Adrenal gland (tissue), 12 donors: ENCODE measurements around the gene ARAF. TPM values are rescaled to one million over a fixed set of nuclear protein-coding genes. Genes with fewer than 3 reads are reported as not detected.
A peak's percentile ranks its signal among the peaks of the same experiment; 100 is the strongest.

ENCODE experiments used
- DNase-seq, 7 donors: peaks; one replicate each; pipeline ENCODE4 v3.0.0-alpha.2; 2019 to 2020
- H3K27ac ChIP-seq, 5 donors: fragments of 200-600 bp; sonication (generic) in 4 of 5; 1 replicate in 3 of 5; 2 replicates in 2 of 5; pipeline versions ENCODE4 v1.5.1 to v1.8.0; 2016 to 2020; ENCODE audit warnings: mild to moderate bottlenecking in 1 of 5
- H3K27me3 ChIP-seq: fragments of 200-600 bp; 2 replicates; pipeline ENCODE4 v1.8.0; 2021
- H3K36me3 ChIP-seq, 2 donors: fragments of 200-600 bp; replicated peaks in 1 of 2; 1 replicate in 1 of 2; 2 replicates in 1 of 2; pipeline versions ENCODE4 v1.5.1 to v1.8.0; 2018 to 2022
- H3K4me1 ChIP-seq, 2 donors: fragments of 200-600 bp; replicated peaks in 1 of 2; 1 replicate in 1 of 2; 2 replicates in 1 of 2; pipeline versions ENCODE4 v1.5.1 to v1.8.0; 2018 to 2021
- H3K4me3 ChIP-seq, 4 donors: fragments of 200-600 bp; sonication (generic) in 3 of 4; one replicate each; pipeline ENCODE4 v1.5.1; 2016 to 2018
- H3K9me3 ChIP-seq, 3 donors: fragments of 200-600 bp; sonication (generic) in 1 of 3; replicated peaks in 1 of 3; 1 replicate in 2 of 3; 2 replicates in 1 of 3; pipeline versions ENCODE4 v1.5.1 to v1.8.0; 2016 to 2021
- CTCF ChIP-seq, 6 experiments: fragments of 450-650 bp in 4 of 6; fragments of 200-600 bp in 2 of 6; sonication (generic) in 1 of 6; IDR thresholded peaks; 1 replicate in 5 of 6; 2 replicates in 1 of 6; pipeline versions ENCODE4 v1.5.1 to v1.8.0; 2016 to 2021; ENCODE audit warnings: antibody characterized with exemption in 6 of 6, mild to moderate bottlenecking in 2 of 6, moderate library complexity in 1 of 6
- POLR2A ChIP-seq, 2 donors: fragments of 450-650 bp; IDR thresholded peaks; one replicate each; pipeline ENCODE4 v1.6.1; 2017; ENCODE audit warnings: antibody characterized with exemption in 2 of 2, mild to moderate bottlenecking in 2 of 2, moderate library complexity in 1 of 2
- WGBS, 4 donors: extraction: QIAGEN DNeasy Blood & Tissue Kit in 2 of 4; methylation state at CpG; one replicate each; pipeline versions ENCODE4 v1.1.5 to v1.1.7; 2013 to 2017; 5-methylcytosine and 5-hydroxymethylcytosine counted together
- intact Hi-C, 2 donors: fragments of 100-400 bp; cut with DNase I; formaldehyde crosslinking; loops; one replicate each; pipeline versions ENCODE4 v1.14.1 to v1.15.0; 2022 to 2023
- polyA plus RNA-seq, 3 donors: library from polyadenylated mRNA; stranded (reverse); fragments of 200-250 nt in 2 of 3; fragments of 350-450 nt in 1 of 3; fragmentation: Illumina TruSeq in 1 of 3; extraction: RNeasy Lipid Tissue Mini Kit (QIAGEN cat#74804) in 1 of 3; gene quantifications; one replicate each; pipeline ENCODE4 v1.2.3, GENCODE V29; 2013 to 2014
- total RNA-seq, 9 donors: library from RNA; depleted of rRNA in 4 of 9; stranded (reverse); fragments of >200 nt in 4 of 9; fragments of 120-200 nt in 1 of 9; fragmentation: NEBNext Ultra II Directional in 1 of 9; extraction: Animal tissue kit (Norgen Biotek cat#: 25700) in 1 of 9; gene quantifications; one replicate each; pipeline versions ENCODE4 v1.1.0 to v1.2.4, GENCODE V29; 2013 to 2023
- donor health status: healthy with polysubstance abuse.
- donor health status: Bipolar disorder and iron deficiency.
- donor health status: DM: yes; HTN: yes; CAD: no.
- donor health status: DM: no; HTN: no; CAD: no.
- donor health status: DM: no; HTN: no; CAD: no.
- donor health status: DM: yes; HTN: yes; CAD: no.

Gene ARAF
- total and polyA plus RNA-seq, 12 donors = 31.2 to 113 (median 64.2) TPM

GRCh38 chrX:47578692-47579091 is 17.7 kb downstream of the ARAF start:
- intact Hi-C loops = no loop called here
- H3K4me3 ChIP-seq = no peak overlapping the region
- H3K27me3 ChIP-seq = no peaks in the 10 kb centered on the region
- no peaks in the 10 kb centered on the region for H3K9me3 ChIP-seq
- WGBS, 4 donors = 55 to 64% (median 59%) methylated on average over 8 to 16 of the region's 16 CpGs; no CpG with 5 or more reads in 1 of the 4 donors
- no peaks in the 10 kb centered on the region for H3K36me3 ChIP-seq
- peaks cover 0 to 4% of the 10 kb centered on the region in 2 donors for H3K4me1 ChIP-seq
- no peak overlapping the region for H3K27ac ChIP-seq
- no peak for DNase-seq
- TF ChIP-seq CTCF (IDR thresholded peaks at IDR 0.05) (no peak), POLR2A (IDR thresholded peaks at IDR 0.05) (no peak)

DNA sequence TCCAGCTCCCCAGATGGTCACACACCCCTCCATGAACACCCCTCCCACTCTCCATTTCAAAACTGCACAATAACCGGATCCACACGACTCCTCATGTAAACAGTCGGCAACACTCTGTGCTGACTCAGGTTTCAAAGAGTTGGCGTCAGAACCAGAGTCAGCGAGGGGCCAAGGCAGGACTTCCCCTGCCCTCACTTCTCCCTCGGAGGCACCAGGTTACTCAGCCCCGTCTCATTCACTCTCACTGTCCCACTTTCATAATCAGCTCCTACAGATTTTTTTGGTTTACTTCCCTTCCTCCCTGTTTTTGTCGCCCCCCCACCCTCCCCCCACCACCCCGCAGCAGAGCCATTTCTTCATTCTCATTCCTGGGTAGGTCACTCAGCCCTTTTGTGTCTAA is 18.5 kb downstream of the ARAF start:
- WGBS, 4 donors = 46 to 79% (median 60%) methylated on average over 8 to 9 of the region's 9 CpGs
- intact Hi-C loops = no loop called here
- no peak overlapping the region for H3K27ac ChIP-seq

DNA sequence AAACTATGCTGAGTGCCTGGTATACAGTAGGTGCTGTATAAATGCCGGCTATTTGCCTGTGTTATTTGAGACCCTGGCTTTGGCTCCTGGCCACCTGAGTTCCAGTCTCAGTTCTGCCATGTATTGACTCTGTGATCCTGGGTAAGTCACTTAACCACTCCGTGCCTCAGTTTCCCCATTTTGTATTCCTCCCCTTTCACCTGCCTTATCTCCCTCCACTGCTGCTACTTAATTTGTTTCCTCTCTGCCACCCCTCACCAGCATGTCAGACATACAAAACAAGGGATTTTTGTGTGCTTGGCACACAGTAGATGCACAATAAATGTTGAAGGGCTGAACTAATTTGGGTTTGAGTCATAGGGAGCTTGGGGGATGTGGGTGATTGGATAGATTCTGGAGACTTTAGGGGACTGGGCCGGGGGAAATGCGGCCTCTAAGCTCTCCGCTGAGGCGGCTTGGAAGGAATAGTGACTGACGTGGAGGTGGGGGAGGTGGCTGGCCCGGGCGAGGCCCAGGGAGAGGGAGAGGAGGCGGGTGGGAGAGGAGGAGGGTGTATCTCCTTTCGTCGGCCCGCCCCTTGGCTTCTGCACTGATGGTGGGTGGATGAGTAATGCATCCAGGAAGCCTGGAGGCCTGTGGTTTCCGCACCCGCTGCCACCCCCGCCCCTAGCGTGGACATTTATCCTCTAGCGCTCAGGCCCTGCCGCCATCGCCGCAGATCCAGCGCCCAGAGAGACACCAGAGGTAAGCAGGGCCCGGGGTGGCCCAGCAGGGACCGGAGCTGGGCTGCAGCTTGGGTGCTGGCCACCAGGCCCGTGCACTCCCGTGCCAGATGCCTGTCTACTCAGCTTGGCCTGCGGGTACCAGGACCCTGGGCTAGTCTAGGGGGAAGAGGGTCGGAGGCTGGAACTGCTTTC is 21.0 kb downstream of the ARAF start, which contains the start of gene TIMP1:
TSS of gene TIMP1 (plus strand) at position 706 of the 917 bp plus-strand sequence. CDS start 980 bp downstream, outside the sequence.
- H3K27me3 ChIP-seq = no peaks in the 10 kb centered on the region
- 3 to 39% (median 16%) methylated on average over 4 to 28 of the region's 28 CpGs for WGBS, 4 donors
- peaks cover 0 to 11% of the 10 kb centered on the region in 2 donors for H3K36me3 ChIP-seq
- DNase-seq = peak; percentile 86 to 96 (median 94)
- intact Hi-C loops = no loop called here
- H3K9me3 ChIP-seq = no peaks in the 10 kb centered on the region
- TF ChIP-seq POLR2A (IDR thresholded peaks at IDR 0.05) (peak in 1 of 2 donors; percentile 57), CTCF (IDR thresholded peaks at IDR 0.05) (no peak)
- H3K27ac ChIP-seq = peak within 1 kb of the TSS in 4 of 5 donors; percentile 60 to 92 (median 76)
- peak within 1 kb of the TSS in 3 of 4 donors; percentile 14 to 61 (median 24) for H3K4me3 ChIP-seq
- H3K4me1 ChIP-seq = peaks cover 0 to 6% of the 10 kb centered on the region in 2 donors

More for the DNA sequence above, 18.5 kb downstream of the ARAF start:
- Histone ChIP-seq H3K4me3 (no peak overlapping the region), H3K27me3 (no peaks in the 10 kb centered on the region), H3K4me1 (no peaks in the 10 kb centered on the region), H3K36me3 (no peaks in the 10 kb centered on the region), H3K9me3 (no peaks in the 10 kb centered on the region)
- TF ChIP-seq CTCF (IDR thresholded peaks at IDR 0.05) (no peak), POLR2A (IDR thresholded peaks at IDR 0.05) (no peak)
- peak in 1 of 7 donors; percentile 42 for DNase-seq

- Histone ChIP-seq H3K36me3 (peaks cover 0 to 11% of the 10 kb centered on the region in 2 donors), H3K4me1 (peaks cover 0 to 6% of the 10 kb centered on the region in 2 donors), H3K27me3 (no peaks in the 10 kb centered on the region), H3K4me3 (peak overlapping the region in 1 of 4 donors; percentile 61), H3K9me3 (no peaks in the 10 kb centered on the region), H3K27ac (peak overlapping the region in 3 of 5 donors; percentile 60 to 92 (median 80))
- intact Hi-C loops = no loop called here
- no peak for TF ChIP-seq POLR2A (IDR thresholded peaks at IDR 0.05)
- TF ChIP-seq CTCF (IDR thresholded peaks at IDR 0.05) = no peak
- 56 to 66% (median 59%) methylated on average over 8 of the region's 8 CpGs for WGBS, 4 donors
- peak in 2 of 7 donors; percentile 18 to 27 for DNase-seq
Observed at GRCh38 chrX:47583240-47583861, 22.3 kb downstream of the ARAF start.
